Parathyroid adenoma (tissue), 2 donors: Measurements from ENCODE around the gene INTS2.

Experiments used
- H2AFZ ChIP-seq: fragments of 300-600 bp; sonication (generic); one replicate; pipeline ENCODE4 v1.7.0; 2017; ENCODE audit warnings: antibody characterized with exemption, mild to moderate bottlenecking
- H3K27ac ChIP-seq: fragments of 300-600 bp; sonication (generic); one replicate; pipeline ENCODE4 v1.7.0; 2017
- H3K27me3 ChIP-seq: fragments of 300-600 bp; sonication (generic); one replicate; pipeline ENCODE4 v1.7.0; 2017; ENCODE audit warnings: low read length; ENCODE audit not compliant: control insufficient read depth, insufficient read depth
- H3K36me3 ChIP-seq: fragments of 300-600 bp; sonication (generic); one replicate; pipeline ENCODE4 v1.7.0; 2017; ENCODE audit warnings: low read length; ENCODE audit not compliant: control insufficient read depth, insufficient read depth
- H3K4me1 ChIP-seq: fragments of 300-600 bp; sonication (generic); one replicate; pipeline ENCODE4 v1.7.0; 2017; ENCODE audit warnings: control low read depth
- H3K4me2 ChIP-seq: fragments of 300-600 bp; sonication (generic); one replicate; pipeline ENCODE4 v1.7.0; 2017; ENCODE audit warnings: low read length
- H3K4me3 ChIP-seq: fragments of 300-600 bp; sonication (generic); one replicate; pipeline ENCODE4 v1.7.0; 2017; ENCODE audit warnings: low read depth, low read length
- H3K79me2 ChIP-seq: fragments of 300-600 bp; sonication (generic); one replicate; pipeline ENCODE4 v1.7.0; 2017; ENCODE audit warnings: control low read depth
- H3K9ac ChIP-seq: fragments of 300-600 bp; sonication (generic); one replicate; pipeline ENCODE4 v1.7.0; 2017; ENCODE audit warnings: mild to moderate bottlenecking
- H3K9me3 ChIP-seq: fragments of 300-600 bp; sonication (generic); one replicate; pipeline ENCODE4 v1.7.0; 2017; ENCODE audit warnings: low read length; ENCODE audit not compliant: control insufficient read depth
- CTCF ChIP-seq: fragments of 300-600 bp; sonication (generic); IDR thresholded peaks from one replicate; pipeline ENCODE4 v1.7.0; 2017; ENCODE audit warnings: antibody characterized with exemption, mild to moderate bottlenecking
- donor health status: primary hyperparathyroidism.

Gene INTS2

GRCh38 chr17:61908292-61909037 lies 19.3 kb downstream of the INTS2 start:
- no peaks in the 10 kb centered on the region for H3K79me2 ChIP-seq
- H3K4me1 ChIP-seq = no peaks in the 10 kb centered on the region
- H3K27ac ChIP-seq = no peak overlapping the region
- H3K36me3 ChIP-seq = no peaks in the 10 kb centered on the region
- no peaks in the 10 kb centered on the region for H3K27me3 ChIP-seq
- no peak overlapping the region for H3K4me3 ChIP-seq
- no peak overlapping the region for H3K4me2 ChIP-seq
- H3K9me3 ChIP-seq = no peaks in the 10 kb centered on the region
- no peak overlapping the region for H3K9ac ChIP-seq
- no peak for TF ChIP-seq CTCF
- H2AFZ ChIP-seq = no peak overlapping the region

DNA sequence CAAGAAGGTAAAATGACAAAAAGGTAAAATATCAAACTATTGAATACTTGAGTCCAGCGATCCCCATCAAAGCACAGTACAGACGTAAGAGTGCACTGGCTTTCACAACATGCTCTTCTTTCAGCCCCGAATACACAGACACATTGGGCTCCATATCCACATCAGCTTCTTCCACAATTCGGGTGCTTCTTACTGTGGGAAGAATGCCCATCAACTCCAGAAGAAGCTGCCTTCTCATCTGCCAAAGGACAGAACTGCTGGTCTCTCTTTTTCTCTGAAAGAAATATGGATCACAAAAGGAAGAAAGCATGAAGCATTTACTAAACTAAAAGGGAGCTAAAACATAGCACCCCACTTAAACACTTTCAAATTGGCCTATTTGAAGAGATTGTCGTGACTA lies 20.4 kb downstream of the INTS2 start:
- Histone ChIP-seq H3K9me3 (no peaks in the 10 kb centered on the region), H3K4me1 (no peaks in the 10 kb centered on the region), H2AFZ (no peak overlapping the region), H3K9ac (no peak overlapping the region), H3K36me3 (no peaks in the 10 kb centered on the region), H3K27ac (no peak overlapping the region), H3K27me3 (no peaks in the 10 kb centered on the region), H3K4me2 (no peak overlapping the region), H3K4me3 (no peak overlapping the region), H3K79me2 (no peaks in the 10 kb centered on the region)
- no peak for TF ChIP-seq CTCF

GRCh38 chr17:61904094-61904710 lies 23.6 kb downstream of the INTS2 start:
- Histone ChIP-seq H3K9me3 (no peaks in the 10 kb centered on the region), H2AFZ (no peak overlapping the region), H3K79me2 (no peaks in the 10 kb centered on the region), H3K9ac (no peak overlapping the region), H3K4me2 (no peak overlapping the region), H3K36me3 (no peaks in the 10 kb centered on the region), H3K27me3 (no peaks in the 10 kb centered on the region), H3K4me3 (no peak overlapping the region), H3K4me1 (no peaks in the 10 kb centered on the region), H3K27ac (no peak overlapping the region)
- no peak for TF ChIP-seq CTCF

GRCh38 chr17:61903251-61903650 lies 24.5 kb downstream of the INTS2 start:
- no peaks in the 10 kb centered on the region for H3K9me3 ChIP-seq
- no peaks in the 10 kb centered on the region for H3K79me2 ChIP-seq
- no peak overlapping the region for H3K27ac ChIP-seq
- H3K4me3 ChIP-seq = no peak overlapping the region
- H3K36me3 ChIP-seq = no peaks in the 10 kb centered on the region
- no peak for TF ChIP-seq CTCF
- H2AFZ ChIP-seq = no peak overlapping the region
- no peaks in the 10 kb centered on the region for H3K27me3 ChIP-seq
- H3K9ac ChIP-seq = no peak overlapping the region
- no peak overlapping the region for H3K4me2 ChIP-seq
- no peaks in the 10 kb centered on the region for H3K4me1 ChIP-seq
